GM12891 (cell line): ENCODE data around the gene UGT1A7.

Experiments
- POLR2A ChIP-seq: IDR thresholded peaks from 2 replicates; pipeline ENCODE4 v1.6.1; 2011; ENCODE audit warnings: low read depth, low read length, control low read depth
- POLR2AphosphoS5 ChIP-seq: IDR thresholded peaks from 2 replicates; pipeline ENCODE4 v1.6.1; 2011; ENCODE audit warnings: low read depth, low read length, control low read depth

- no peak for TF ChIP-seq POLR2A
- TF ChIP-seq POLR2AphosphoS5: no peak
These were observed 125.6 kb downstream of the UGT1A7 start for GRCh38 chr2:233807215-233807865.
